NCI-H128 (cell line): ENCODE measurements around the gene ASPSCR1.

ENCODE experiments used
- DNase-seq: peaks from one replicate; lab custom pipeline; 2025; ENCODE audit not compliant: unreplicated experiment; lab: John Stamatoyannopoulos, UW

ASPSCR1 gene

DNA sequence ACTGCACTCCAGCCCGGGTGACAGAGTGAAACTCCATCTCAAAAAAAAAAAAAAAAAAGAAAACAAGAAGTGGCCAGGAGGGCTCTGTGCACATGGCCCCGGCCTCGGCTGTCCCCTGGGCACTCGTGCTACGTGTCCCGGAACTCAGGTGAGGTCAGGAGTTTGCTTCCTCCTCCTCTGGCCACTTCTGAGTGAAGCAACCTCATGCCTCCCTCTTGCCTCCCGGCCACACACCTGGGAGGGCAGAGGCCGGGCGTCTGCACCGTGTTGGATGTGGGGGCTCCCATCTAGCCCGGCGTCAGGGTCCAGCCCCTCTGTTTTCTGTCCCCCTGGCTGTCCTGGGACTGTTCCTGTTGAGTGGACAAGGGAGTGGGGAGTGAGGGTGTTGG is 22.2 kb downstream of the ASPSCR1 start:
- DNase-seq = no peak

DNA sequence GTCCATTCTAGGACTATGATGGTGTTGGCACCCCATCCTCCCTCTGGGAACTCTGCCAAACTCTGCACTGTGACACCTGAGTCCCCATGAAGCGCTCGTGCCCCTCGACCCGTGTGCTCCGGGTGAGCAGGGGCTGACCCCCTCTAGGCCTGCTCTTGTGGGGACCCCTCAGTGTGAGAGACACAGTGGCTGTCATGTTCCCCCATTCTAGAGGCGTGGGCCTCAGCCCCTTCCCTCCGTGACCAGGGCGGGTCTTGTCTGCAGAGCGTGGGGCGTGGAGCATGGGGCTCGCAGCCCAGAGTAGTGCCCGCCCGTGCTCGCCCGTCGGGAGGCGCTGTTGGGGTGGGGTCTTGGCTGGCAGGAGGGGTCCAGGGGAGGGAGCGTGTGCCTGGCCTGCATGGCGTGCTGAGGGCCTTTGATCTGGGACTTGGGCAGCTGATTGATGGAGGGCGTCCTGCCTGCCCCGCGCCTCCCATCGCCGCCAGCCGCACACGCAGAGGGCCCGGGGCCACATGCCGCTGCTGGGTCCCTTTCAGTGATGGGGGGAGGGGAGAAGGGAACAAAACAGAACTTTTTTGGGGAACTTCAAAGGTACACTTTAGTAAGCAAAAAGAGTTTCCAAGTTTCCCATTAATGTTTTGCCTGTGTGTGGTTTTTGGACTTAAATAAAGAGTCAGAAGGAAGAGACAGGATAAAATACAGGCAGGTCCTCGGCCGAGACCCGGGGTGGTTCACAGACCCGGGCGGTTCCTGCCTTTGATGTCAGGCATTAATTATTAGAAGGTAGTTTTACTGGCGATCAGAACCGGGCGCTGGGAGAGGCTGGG is 22.8 kb downstream of the ASPSCR1 start:
- no peak for DNase-seq

DNA sequence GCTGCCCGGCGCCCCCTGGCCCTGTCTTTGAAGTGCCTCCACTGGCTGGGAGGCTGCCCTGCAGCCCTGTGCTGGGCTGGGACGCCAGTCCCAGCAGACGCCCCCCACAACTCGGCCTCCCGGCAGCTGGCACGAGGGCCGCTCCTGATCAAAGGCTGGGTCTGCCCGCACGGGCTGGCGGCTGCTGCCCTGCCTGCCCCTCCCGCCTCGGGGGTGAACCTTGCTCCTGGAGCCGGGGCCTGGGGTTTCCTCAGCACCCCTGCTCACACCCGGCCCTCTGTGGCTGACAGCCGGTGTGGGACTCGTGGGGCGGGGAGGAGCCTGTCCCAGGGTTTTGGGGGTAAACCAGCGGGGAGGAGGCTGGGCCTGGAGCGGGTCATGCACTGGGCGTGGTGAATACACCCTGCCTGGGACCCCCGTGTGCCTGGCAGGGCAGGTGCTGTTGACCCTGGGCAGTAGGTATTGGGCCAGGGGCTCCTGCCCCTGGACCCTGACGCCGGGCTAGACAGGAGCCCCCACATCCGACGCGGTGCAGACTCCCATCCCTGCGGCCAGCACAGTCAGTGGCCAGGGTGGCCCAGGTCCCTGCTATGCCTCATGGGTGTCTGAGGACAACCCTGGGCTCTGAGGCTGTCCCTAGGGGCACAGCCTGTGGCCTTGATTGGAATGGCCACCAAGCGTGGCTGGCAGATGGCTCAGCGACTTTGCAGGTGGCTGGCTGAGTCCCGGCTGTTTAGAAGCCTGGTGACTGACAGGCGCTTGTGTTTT is 23.6 kb downstream of the ASPSCR1 start:
- no peak for DNase-seq

DNA sequence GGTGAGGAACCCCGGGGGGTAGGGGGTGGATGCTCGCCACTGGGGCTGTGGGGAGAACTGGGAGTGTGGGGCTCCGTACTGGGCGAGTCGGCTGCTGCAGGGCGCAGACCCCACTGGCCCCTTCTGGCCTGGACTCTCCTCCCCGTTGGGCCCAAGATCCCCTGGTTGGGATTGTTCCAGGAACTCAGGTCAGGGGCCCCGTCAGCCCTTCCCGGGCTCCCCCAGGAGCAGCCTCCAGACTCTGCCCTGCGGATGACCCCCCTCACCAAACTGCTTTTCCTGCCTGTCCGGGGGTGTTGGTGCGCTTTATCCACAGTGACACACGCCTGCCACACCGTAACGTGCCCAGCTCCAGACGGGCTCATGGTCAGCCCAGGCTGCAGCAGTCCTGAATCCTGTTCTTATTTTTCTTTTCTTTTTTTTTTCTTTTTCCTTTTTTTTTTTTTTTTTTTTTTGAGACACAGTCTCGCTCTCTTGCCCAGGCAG is 24.2 kb downstream of the ASPSCR1 start:
- no peak for DNase-seq

DNA sequence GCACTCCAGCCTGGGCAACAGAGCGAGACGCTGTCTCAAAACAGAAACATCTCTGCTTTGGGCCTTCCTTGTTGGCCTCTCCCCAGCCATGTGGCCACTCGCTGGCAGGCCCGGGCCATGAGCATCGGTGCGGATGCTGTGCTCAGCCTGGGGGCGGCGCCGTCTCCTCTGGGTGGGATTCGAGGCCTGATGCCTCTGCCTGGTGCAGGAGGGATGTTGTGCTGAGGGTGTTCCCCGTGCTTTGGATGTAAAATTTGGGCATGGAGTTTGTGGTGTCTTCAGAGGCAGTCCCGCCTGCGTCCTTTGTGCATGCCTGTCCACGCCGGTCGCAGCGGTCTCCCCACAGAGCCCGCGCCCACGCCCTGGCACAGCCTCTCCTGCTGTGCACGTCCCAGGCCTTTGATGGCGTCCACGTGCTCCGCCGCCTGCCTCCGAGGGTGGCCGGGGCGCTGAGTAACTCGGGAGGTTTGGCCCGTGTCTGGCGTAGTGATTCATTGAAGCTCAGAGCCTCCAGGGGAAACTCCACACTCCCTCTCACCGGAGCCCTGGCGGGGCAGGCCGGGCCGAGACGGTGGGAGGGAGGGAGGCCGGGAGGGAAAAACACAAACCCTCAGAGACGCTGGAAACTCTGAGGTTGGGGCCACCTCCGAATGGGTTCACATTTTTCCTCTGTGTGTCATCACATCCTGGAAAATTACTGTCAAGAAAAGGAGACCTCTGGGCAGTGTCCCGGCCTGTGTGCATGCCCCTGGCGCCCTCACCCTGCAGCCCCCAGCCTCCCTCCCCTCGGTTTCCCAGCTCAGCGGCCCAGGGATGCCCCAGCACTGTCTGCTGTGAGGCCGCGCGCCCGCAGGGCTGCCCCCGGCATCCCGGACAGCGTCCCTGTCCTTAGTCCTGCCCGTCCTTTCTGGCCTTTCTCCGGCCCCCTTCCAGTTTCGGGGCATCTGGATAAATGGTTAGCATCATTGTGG is 26.3 kb downstream of the ASPSCR1 start:
- DNase-seq = no peak

DNA sequence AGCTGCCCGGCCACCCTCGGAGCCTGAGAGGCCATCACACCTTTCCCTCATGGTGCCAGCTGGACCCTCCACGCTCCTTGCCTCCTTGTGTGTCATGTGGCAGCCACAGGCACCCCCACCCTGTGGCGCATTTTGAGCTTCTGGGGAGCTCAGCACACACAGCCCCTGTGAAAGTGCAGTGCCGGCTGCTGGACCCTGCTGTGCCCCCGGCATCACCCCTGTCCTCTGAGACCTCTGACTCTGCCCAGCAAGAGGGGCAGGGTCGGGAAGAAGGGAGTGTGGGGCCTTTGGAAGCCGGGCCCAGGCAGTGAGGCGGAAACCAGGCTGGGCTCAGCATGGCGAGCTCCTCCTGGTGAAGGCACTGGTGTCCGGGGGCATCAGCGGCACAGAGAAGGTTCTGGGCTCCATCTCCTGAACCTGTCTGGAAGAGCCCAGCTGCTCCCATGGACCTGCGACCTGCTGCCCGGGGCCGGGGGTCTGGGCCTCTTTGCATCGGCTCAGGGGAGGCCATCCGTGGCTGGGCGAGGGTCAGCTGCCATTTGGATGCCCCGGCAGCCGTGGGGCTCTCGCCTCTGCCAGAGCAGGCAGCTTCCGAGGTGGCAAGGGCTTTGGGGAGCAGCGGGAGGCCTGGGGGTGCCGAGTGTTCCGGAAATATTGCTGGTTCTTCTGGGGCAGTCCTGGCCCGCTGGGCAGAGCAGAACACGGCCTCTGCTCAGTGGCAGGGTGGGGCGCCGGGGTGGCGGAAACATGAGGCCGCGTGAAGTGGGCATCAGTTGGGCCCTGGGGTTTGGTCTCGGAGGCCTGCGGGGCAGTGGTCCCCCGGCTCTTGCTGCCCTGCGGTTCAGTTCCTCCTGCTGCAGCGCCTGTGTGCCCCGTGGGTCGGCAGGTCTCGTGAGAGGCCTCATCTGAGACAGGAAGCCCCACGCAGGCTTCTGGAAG is 27.4 kb downstream of the ASPSCR1 start:
- DNase-seq = no peak

DNA sequence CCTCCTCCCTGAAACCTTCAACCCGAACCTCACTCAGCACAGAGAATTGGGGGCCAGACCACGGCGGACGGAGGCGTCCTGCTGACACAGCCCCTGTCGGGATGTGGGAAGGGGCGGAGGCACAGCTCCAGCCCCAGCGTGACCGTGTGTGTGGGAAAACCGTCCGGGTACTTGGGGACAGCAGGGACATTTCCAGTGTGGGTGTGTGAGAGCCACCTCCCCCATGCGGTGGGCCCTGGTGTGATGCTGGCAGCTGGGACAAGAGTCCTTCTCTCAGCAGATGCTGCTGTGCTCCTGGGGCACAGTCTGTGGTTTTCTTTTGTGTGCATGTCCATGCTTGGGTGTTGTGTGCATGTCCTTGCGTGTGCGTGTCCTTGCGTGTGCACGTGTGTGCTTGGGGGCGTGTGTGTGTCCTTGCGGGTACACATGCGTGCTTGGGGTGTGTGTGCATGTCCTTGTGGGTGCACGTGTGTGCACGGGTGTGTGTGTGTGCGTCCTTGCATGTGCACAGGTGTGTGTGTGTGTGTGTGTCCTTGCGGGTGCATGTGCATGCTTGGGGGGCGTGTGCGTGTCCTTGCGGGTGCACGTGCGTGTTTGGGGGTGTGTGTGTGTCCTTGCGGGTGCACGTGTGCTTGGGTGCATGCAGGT is 28.4 kb downstream of the ASPSCR1 start:
- DNase-seq = no peak

DNA sequence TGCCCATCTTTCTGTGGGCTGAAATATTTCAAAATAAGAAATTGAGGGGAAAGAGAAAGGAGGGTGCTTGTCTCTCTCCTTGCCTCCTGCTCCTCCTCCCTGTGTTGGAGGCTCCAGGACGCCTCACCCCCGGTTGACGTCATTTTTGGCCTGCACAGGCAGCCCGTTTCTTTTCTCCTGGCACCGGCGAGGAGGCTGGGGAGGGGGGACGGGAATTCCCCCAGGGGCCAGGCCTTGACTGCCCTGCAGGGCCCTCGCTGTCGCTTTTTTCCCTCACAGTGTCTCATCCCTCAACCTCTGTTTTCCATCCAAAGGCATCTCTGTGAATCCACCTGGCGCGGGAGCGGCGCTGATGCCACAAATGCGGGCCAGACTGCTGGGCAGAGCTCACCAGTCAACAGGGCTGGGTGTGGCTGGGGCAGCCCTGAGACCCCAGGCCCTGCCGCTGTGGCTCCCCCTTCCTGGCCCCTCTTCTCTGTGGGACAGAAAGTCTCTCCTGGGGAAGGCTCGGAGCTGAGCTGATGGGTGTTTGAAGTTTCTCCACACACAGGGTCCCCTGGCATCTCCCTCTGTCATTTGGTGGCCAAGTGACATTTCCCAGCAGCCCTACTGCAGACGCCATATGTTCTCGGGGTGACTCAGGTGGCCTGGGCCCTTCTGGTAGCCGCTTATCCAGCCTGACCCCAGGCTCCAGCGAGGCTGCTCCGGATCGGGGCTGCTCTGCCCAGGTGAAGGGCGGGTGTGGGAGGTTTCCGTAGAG is 29.2 kb downstream of the ASPSCR1 start:
- DNase-seq = no peak

DNA sequence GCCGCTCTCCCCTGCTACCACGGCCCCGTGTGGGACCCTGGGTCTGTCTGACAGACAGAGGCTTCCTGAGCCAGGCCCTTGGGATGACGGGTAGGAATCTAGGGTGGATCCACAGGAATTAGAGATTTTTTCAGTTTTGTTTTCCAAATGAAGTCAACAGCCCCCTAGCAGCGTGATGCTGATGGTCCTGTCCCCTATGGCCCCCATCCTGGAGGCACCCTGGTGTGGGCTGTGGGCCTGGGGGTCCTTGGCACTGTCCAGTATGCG is 29.7 kb downstream of the ASPSCR1 start:
- no peak for DNase-seq

DNA sequence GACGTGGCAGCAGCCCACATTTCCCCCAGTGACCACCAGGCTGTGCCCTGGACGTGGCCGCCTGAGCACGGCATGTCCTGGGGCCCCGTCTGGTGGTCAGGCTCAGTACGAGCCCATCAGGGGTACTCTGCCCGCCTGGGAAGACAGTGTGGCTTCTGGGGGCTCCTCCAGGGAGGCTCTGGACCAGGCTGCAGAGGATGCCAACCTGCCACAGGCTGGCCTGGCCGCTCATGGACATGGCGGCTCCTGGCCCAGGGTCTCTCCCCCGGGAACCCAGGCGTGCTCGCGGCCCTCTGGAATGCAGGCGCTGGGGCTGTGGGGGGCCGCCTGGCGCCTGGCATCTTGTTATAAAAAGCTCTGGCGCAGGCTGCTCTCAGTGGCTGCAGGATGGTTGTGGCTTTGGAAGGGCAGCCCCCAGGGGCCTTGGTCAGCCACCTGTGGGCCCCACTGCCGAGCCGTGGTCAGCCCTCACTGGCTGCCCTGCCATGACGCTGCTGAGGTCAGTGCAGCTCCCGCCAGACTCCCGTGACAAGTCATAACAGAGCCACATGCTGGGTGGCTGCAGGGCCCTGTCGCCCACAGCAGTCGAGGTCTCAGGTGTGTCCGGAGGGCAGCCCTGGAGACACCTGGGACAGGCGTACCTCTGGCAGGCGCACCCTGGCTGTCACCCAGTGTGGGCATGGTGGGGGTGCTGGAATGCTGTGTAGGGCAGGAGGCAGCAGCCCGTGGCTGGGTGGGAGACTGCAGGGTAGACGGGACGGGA is 30.2 kb downstream of the ASPSCR1 start:
- DNase-seq = no peak

DNA sequence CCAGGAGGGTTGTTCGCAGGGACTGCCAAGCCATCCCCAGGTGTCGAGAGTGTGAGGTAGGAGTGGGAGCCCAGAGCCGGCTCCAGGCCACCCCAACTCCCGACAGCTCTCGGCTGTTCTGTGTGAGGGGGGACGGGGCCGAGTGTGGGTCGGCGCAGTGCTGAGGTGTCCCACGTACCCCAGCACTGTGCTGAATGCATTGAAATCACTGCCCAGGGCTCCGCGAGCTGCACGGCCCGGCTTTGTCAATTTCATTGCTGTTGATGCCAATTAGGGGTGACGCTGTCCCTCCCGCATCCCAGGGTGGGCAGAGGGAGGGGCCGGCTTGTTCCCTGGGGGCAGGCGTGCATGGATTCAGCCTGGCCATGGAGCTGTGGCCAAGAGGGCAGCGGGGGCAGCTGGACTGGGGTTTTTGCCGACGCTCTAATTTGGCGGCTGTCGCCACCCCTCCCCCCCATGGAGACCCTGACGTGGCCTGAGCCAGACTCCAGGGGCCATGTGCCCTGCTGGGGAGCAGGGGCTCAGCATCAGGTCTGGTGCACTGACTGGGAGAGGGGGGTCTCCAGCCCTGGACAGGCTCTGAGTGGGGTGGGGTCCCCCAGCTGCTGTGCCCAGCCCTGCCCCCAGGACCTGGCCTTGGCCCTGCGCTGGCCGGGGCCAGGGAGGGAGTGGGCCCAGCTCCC is 31.0 kb downstream of the ASPSCR1 start:
- DNase-seq = no peak

DNA sequence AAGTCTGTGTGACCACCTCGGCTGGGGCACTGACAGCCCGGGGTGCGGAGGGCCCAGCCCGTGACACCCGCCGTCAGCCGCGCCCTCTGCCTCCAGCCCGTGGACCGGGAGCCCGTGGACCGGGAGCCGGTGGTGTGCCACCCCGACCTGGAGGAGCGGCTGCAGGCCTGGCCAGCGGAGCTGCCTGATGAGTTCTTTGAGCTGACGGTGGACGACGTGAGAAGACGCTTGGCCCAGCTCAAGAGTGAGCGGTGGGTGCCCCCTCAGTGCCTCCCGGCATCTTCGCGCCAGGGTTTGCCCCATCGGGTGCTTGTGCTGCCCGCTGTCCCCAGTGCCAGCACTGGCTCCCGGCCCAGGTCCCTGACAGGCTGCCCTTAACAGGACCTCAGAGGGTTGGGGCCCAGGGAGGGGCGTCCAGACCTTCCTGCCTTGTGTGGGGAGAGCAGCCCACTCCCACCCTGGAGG is 31.5 kb downstream of the ASPSCR1 start:
- DNase-seq = no peak

DNA sequence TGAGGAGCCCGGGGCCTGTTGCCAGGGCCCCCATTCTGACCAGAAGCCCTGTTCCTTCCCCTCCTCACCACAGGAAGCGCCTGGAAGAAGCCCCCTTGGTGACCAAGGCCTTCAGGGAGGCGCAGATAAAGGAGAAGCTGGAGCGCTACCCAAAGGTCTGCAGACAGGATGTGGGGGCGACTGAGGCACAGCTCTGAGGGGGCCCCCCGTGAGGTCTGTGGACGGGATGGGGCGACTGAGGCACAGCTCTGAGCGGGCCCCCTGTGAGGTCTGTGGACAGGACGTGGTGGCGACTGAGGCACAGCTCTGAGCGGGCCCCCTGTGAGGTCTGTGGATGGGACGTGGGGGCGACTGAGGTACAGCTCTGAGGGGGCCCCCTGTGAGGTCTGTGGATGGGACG is 32.0 kb downstream of the ASPSCR1 start:
- no peak for DNase-seq

DNA sequence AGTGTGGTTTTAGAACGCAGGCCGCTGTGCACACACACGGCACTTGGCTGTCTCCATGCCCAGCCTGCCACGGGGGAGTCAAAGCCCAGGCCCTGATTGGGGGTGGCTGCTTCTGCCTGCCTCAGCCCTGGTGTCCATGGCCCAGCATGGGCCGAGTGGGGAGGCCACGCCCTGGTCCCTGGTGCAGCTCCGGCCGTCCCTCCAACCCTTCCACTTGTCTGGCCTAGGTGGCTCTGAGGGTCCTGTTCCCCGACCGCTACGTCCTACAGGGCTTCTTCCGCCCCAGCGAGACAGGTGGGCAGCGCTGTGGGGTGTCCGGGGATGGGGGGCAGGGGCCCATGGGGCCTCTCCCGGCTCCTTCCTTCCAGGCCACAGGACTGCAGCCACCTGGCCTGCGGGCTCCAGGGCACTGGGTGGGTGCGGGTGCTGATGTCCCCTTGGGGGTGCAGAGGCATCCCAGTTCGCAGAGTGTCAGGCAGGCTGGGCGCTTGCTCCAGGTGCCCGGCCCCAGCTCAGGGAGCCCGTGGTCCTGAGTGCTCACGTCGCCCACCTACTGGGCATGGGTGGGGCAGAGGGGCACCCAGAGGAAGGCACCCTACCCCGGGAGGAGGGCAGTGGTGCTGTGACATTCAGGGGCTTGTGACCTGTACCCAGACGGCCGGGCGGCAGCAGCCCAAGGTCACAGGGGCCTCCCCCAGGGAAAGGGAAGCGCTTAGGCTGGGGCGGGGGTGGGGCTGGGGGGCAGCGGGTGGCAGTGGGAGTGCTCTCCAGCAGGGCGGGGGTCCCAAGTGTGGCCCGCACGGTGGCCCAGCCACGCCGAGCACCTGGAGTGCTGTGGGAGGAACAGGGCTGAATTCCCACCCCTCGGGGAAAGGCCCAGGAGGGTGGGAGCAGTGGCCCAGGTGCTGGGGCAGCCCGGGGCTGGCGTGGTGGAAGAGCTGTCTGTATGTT is 33.4 kb downstream of the ASPSCR1 start:
- no peak for DNase-seq

DNA sequence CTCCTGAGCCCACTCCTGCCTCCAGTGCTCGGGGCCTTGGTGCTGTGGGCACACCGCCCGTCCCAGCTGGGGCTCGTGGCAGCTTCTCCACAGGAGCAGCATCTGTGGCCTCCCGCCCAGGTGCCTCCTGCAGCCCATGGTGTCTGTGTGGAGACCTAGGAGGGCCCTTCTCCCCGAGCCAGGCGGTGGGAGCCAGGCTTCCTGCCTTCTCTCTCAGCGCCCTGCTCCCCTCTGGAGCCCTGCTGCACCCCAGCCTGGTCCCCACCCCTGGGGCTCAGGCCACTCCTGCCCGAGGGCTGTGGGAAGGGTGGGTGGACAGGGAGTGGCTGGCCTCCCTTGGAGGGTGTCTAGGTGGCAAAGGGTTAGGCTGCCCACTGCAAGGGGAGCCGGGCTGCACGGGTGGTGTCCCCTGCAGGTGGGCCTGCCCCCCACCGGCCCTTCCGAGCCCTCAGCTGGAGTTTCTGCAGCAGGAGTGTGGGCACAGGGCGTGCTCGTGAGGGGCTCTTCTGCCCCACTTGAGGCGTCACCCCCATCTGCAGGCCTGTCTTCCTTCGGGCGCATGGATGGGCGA is 34.3 kb downstream of the ASPSCR1 start:
- DNase-seq = no peak

DNA sequence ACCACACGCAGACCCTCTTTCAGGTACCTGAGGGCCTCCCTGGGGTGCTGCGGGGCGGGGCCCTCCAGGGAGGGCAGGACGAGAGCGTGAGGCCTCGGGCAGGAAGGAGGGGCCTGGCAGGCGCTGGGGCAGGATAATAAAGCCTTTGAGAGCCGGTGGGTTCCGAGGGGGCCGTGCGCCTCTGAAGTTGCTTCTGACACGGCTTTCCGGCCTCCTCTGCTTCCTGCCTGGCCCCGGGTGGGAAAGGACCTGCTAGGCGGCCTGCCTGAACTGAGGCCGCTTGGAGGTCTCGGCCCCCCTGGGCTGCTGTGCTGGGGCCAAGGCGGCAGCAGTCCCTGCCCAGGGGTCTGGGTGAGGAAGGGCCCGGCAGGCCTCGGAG is 34.8 kb downstream of the ASPSCR1 start:
- no peak for DNase-seq
